Measurements from ENCODE around the gene LDLRAD3. TPM values are rescaled to one million over a fixed set of nuclear protein-coding genes. Genes with fewer than 3 reads are reported as not detected.
A peak's percentile ranks its signal among the peaks of the same experiment; 100 is the strongest.

LDLRAD3 gene
- total RNA-seq, 1 experiment from 2014 or later, result 12.1 TPM

DNA sequence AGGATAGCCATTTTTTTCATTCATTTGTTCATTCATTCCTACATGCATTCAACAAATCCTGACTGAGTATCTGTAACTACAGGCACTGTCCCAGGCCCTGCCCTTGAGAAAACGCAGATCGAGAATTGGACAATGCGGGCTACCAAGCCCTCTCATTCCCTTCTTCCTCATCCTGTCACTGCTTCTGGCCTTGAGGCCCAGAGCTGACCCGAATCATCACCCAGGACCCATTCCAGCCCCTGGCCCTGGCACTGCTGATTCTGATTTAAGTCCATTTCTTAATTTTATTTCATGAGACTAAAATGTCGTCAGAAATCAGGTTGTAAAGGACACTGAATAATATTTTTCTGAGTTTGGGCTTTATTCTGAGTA is 321.1 kb downstream of the LDLRAD3 start:
- no peak overlapping the region for H3T11ph ChIP-seq (ENCODE audit: low read length)
- H2AFZ ChIP-seq (ENCODE audit: low read length), result no peak overlapping the region
- no peak overlapping the region for H4K5ac ChIP-seq (ENCODE audit: insufficient read length, low read depth, low read length)
- no peak overlapping the region for H3K4ac ChIP-seq (ENCODE audit: low read depth, low read length)
- H3K79me2 ChIP-seq (ENCODE audit: insufficient read depth, low read length), result 0 out of 2 replicates have a peak, but pooled peaks cover 2% of the 10 kb centered on the region
- H3K27me3 ChIP-seq (ENCODE audit: insufficient read depth, low read length), result no peaks in the 10 kb centered on the region
- no peak overlapping the region for H3K9ac ChIP-seq (ENCODE audit: extremely low read depth, insufficient read length, low read length)
- no peak for DNase-seq
- no peak overlapping the region for H4K91ac ChIP-seq (ENCODE audit: insufficient read length, low read depth, low read length)
- H3K23ac ChIP-seq (ENCODE audit: insufficient read length, low read depth, low read length), result no peak overlapping the region
- Mint-ChIP-seq H3K4me1 (peaks cover 11 to 14% of the 10 kb centered on the region in 2 experiments), H3K27ac (peak overlapping the region in 1 of 3 experiments; percentile 33; a peak in 1 of 7 replicates), H3K4me3 (no peak overlapping the region), H3K36me3 (ENCODE audit: insufficient read depth in 1 of 3, low read depth in 3 of 3) (no peaks in the 10 kb centered on the region), H3K27me3 (ENCODE audit: low read depth) (peaks cover 19% of the 10 kb centered on the region), H3K9me3 (no peaks in the 10 kb centered on the region)
- TF ChIP-seq CTCF (conservative IDR thresholded peaks at IDR 0.05), result no peak
- no peak overlapping the region for H2BK20ac ChIP-seq (ENCODE audit: low read depth, low read length, poor library complexity, severe bottlenecking)
- no peak overlapping the region for H2AK5ac ChIP-seq (ENCODE audit: insufficient read length, low read length)
- H3K23me2 ChIP-seq (ENCODE audit: insufficient read length, low read depth, low read length, poor library complexity, severe bottlenecking), result no peaks in the 10 kb centered on the region
- no peak overlapping the region for H3K27ac ChIP-seq (ENCODE audit: insufficient read length, low read depth, low read length)
- H3K14ac ChIP-seq (ENCODE audit: insufficient read depth, low read length), result no peak overlapping the region
- H3K4me2 ChIP-seq (ENCODE audit: insufficient read depth, insufficient read length, low read length), result no peak overlapping the region
- no peak overlapping the region for H4K8ac ChIP-seq (replicated peaks; ENCODE audit: insufficient read length, low read depth, low read length)
- no peaks in the 10 kb centered on the region for H4K20me1 ChIP-seq (ENCODE audit: control insufficient read depth, insufficient read depth, insufficient read length)
- no peak overlapping the region for H2BK120ac ChIP-seq (ENCODE audit: low read depth, low read length, poor library complexity, severe bottlenecking)
- H2BK12ac ChIP-seq (ENCODE audit: insufficient read length, low read depth, low read length), result no peak overlapping the region
- H2BK5ac ChIP-seq (ENCODE audit: insufficient read length, low read length), result no peak overlapping the region
- no peak overlapping the region for H3K56ac ChIP-seq (ENCODE audit: insufficient read length, low read depth, low read length)
- H3K18ac ChIP-seq (ENCODE audit: insufficient read length, low read depth, low read length), result no peak overlapping the region
- H3K9me3 ChIP-seq (ENCODE audit: control insufficient read depth, low read depth, low read length), result no peaks in the 10 kb centered on the region
- WGBS (ENCODE audit: extremely low coverage, insufficient read length, low lambda C conversion rate), result no CpG with 5 or more reads among the region's 5 CpGs
- H3K79me1 ChIP-seq (ENCODE audit: insufficient read depth, low read depth, low read length, poor library complexity, severe bottlenecking), result no peaks in the 10 kb centered on the region
- no peaks in the 10 kb centered on the region for H3K4me1 ChIP-seq (ENCODE audit: insufficient read depth, low read length)
- H2BK15ac ChIP-seq (ENCODE audit: low read depth, low read length), result no peak overlapping the region
